Measurements from ENCODE around the gene FHAD1. TPM values are rescaled to one million over a fixed set of nuclear protein-coding genes. Genes with fewer than 3 reads are reported as not detected.

Gene FHAD1
- total RNA-seq, 1 donor from 2014 or later: not detected

- DNase-seq (ENCODE audit: low read depth): no peak
These were observed 103.7 kb downstream of the FHAD1 start for GRCh38 chr1:15350551-15351200.

GRCh38 chr1:15351310-15351709, 104.3 kb downstream of the FHAD1 start:
- Histone ChIP-seq H3K36me3 (ENCODE audit: control insufficient read depth, insufficient read depth, low read length) (no peaks in the 10 kb centered on the region), H3K27me3 (ENCODE audit: control insufficient read depth, insufficient read depth, low read length) (no peaks in the 10 kb centered on the region), H3K4me3 (ENCODE audit: low read depth, low read length) (no peak overlapping the region)
- TF ChIP-seq, protein P1, sequence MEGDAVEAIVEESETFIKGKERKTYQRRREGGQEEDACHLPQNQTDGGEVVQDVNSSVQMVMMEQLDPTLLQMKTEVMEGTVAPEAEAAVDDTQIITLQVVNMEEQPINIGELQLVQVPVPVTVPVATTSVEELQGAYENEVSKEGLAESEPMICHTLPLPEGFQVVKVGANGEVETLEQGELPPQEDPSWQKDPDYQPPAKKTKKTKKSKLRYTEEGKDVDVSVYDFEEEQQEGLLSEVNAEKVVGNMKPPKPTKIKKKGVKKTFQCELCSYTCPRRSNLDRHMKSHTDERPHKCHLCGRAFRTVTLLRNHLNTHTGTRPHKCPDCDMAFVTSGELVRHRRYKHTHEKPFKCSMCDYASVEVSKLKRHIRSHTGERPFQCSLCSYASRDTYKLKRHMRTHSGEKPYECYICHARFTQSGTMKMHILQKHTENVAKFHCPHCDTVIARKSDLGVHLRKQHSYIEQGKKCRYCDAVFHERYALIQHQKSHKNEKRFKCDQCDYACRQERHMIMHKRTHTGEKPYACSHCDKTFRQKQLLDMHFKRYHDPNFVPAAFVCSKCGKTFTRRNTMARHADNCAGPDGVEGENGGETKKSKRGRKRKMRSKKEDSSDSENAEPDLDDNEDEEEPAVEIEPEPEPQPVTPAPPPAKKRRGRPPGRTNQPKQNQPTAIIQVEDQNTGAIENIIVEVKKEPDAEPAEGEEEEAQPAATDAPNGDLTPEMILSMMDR (IDR thresholded peaks at IDR 0.05; ENCODE audit: insufficient read depth, low read length, severe bottlenecking): no peak
- no peak for FAIRE-seq
- no peak for DNase-seq (ENCODE audit: low read depth)

More at GRCh38 chr1:15350551-15351200, 103.7 kb downstream of the FHAD1 start:
- FAIRE-seq: peak; percentile 80
- H3K27me3 ChIP-seq (ENCODE audit: control insufficient read depth, insufficient read depth, low read length): no peaks in the 10 kb centered on the region
- H3K4me3 ChIP-seq (ENCODE audit: low read depth, low read length): no peak overlapping the region
- TF ChIP-seq, protein P1 (IDR thresholded peaks at IDR 0.05; ENCODE audit: insufficient read depth, low read length, severe bottlenecking): no peak
- H3K36me3 ChIP-seq (ENCODE audit: control insufficient read depth, insufficient read depth, low read length): no peaks in the 10 kb centered on the region

- TF ChIP-seq, protein P1 (IDR thresholded peaks at IDR 0.05; ENCODE audit: insufficient read depth, low read length, severe bottlenecking): no peak
- no peaks in the 10 kb centered on the region for H3K36me3 ChIP-seq (ENCODE audit: control insufficient read depth, insufficient read depth, low read length)
- FAIRE-seq (peak; percentile 98), DNase-seq (ENCODE audit: low read depth) (peak; percentile 96)
- no peak overlapping the region for H3K4me3 ChIP-seq (ENCODE audit: low read depth, low read length)
- no peaks in the 10 kb centered on the region for H3K27me3 ChIP-seq (ENCODE audit: control insufficient read depth, insufficient read depth, low read length)
These were observed 105.3 kb downstream of the FHAD1 start for GRCh38 chr1:15352128-15352957.

- DNase-seq (ENCODE audit: low read depth) (no peak), FAIRE-seq (no peak)
- TF ChIP-seq, protein P1 (IDR thresholded peaks at IDR 0.05; ENCODE audit: insufficient read depth, low read length, severe bottlenecking): no peak
- Histone ChIP-seq H3K36me3 (ENCODE audit: control insufficient read depth, insufficient read depth, low read length) (no peaks in the 10 kb centered on the region), H3K4me3 (ENCODE audit: low read depth, low read length) (no peak overlapping the region), H3K27me3 (ENCODE audit: control insufficient read depth, insufficient read depth, low read length) (no peaks in the 10 kb centered on the region)
These were observed 107.0 kb downstream of the FHAD1 start for GRCh38 chr1:15353839-15354579.

DNA sequence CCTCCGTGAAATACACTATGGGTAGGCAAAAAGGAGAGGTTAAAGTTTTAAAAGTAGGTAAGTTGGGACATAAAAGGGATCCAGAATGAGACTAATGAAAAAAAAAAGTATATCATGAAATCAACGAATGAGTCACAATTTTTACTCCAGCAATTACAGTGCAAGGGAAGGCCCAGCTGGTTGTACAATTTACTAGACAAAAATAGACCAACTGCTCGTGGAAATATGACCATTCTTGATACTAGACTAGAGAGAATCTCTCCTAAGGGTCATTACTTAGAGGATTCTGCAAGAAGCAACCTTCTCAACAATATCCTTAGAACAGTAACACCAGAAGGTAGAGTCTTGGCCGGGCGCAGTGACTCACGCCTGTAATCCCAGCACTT, 107.5 kb downstream of the FHAD1 start:
- H3K4me3 ChIP-seq (ENCODE audit: low read depth, low read length): no peak overlapping the region
- H3K36me3 ChIP-seq (ENCODE audit: control insufficient read depth, insufficient read depth, low read length): no peaks in the 10 kb centered on the region
- TF ChIP-seq, protein P1 (IDR thresholded peaks at IDR 0.05; ENCODE audit: insufficient read depth, low read length, severe bottlenecking): no peak
- peak; percentile 67 for DNase-seq (ENCODE audit: low read depth)
- no peaks in the 10 kb centered on the region for H3K27me3 ChIP-seq (ENCODE audit: control insufficient read depth, insufficient read depth, low read length)
- FAIRE-seq: no peak

Measured in bronchial epithelial cell (primary cell).